Neural cell (in vitro differentiated cells): ENCODE data around the gene CD8B2. TPM values are rescaled to one million over a fixed set of nuclear protein-coding genes. Genes with fewer than 3 reads are reported as not detected.
A peak's percentile ranks its signal among the peaks of the same experiment; 100 is the strongest.

Experiments
- H2AFZ ChIP-seq: fragments of 200-600, 300-800 bp; sonication (generic), shearing (Covaris generic); 2 replicates; pipeline ENCODE4 v1.6.0; 2014; ENCODE audit warnings: low read depth, mild to moderate bottlenecking, antibody characterized with exemption, low read length, moderate library complexity
- H3F3A ChIP-seq: fragments of 200-600 bp; shearing (Covaris generic); 2 replicates; pipeline ENCODE4 v1.6.1; 2016; ENCODE audit warnings: mild to moderate bottlenecking, moderate library complexity, mixed read lengths, antibody characterized with exemption, low read length; ENCODE audit not compliant: insufficient read depth, poor library complexity, severe bottlenecking
- H3K27ac ChIP-seq: fragments of 200-600, 300-800 bp; sonication (generic), shearing (Covaris generic); 2 replicates; pipeline ENCODE4 v1.5.1; 2014; ENCODE audit warnings: mild to moderate bottlenecking, low read length, moderate library complexity
- H3K27me3 ChIP-seq: fragments of 300-800, 200-600 bp; sonication (generic), shearing (Covaris generic); 2 replicates; pipeline ENCODE4 v1.6.0; 2014; ENCODE audit warnings: mild to moderate bottlenecking, low read depth, low read length, moderate library complexity; ENCODE audit not compliant: insufficient read depth
- H3K36me3 ChIP-seq: fragments of 300-800, 200-600 bp; sonication (generic), shearing (Covaris generic); 2 replicates; pipeline ENCODE4 v1.5.1; 2014; ENCODE audit warnings: mild to moderate bottlenecking, antibody characterized with exemption, low read length, moderate library complexity; ENCODE audit not compliant: insufficient read depth
- H3K4me2 ChIP-seq: fragments of 300-800, 200-600 bp; sonication (generic), shearing (Covaris generic); 2 replicates; pipeline ENCODE4 v1.6.0; 2014; ENCODE audit warnings: mild to moderate bottlenecking, low read length
- H3K4me3 ChIP-seq: fragments of 300-800, 200-600 bp; sonication (generic), shearing (Covaris generic); 2 replicates; pipeline ENCODE4 v1.5.1; 2014; ENCODE audit warnings: mild to moderate bottlenecking, low read length, moderate library complexity
- H3K79me2 ChIP-seq: fragments of 200-600 bp; shearing (Covaris generic); replicated peaks from 2 replicates; pipeline ENCODE4 v1.6.0; 2014; ENCODE audit warnings: mild to moderate bottlenecking, low read length, moderate library complexity; ENCODE audit not compliant: insufficient read depth
- H3K9ac ChIP-seq: fragments of 300-800, 200-600 bp; sonication (generic), shearing (Covaris generic); 2 replicates; pipeline ENCODE4 v1.6.1; 2016; ENCODE audit warnings: mild to moderate bottlenecking, low read length, mixed read lengths
- H3K9me2 ChIP-seq: fragments of 200-600 bp; shearing (Covaris generic); 2 replicates; pipeline ENCODE4 v1.6.1; 2016; ENCODE audit warnings: mild to moderate bottlenecking, low read length, mixed read lengths; ENCODE audit not compliant: insufficient read depth
- H3K9me3 ChIP-seq: fragments of 200-600, 300-800 bp; sonication (generic), shearing (Covaris generic); 2 replicates; pipeline ENCODE4 v1.6.1; 2016; ENCODE audit warnings: mild to moderate bottlenecking, mixed run types, low read length, moderate library complexity, mixed read lengths
- H4K20me1 ChIP-seq: fragments of 200-600 bp; shearing (Covaris generic); 2 replicates; pipeline ENCODE4 v1.6.1; 2016; ENCODE audit warnings: mild to moderate bottlenecking, mixed run types; ENCODE audit not compliant: insufficient read depth
- EP300 ChIP-seq: fragments of 450-650 bp; conservative IDR thresholded peaks from 2 replicates; pipeline ENCODE4 v1.6.1; 2014; ENCODE audit warnings: antibody characterized with exemption, mild to moderate bottlenecking, moderate library complexity; ENCODE audit not compliant: poor library complexity, severe bottlenecking
- EZH2 ChIP-seq: fragments of 200-600, 300-800 bp; shearing (Covaris generic), sonication (generic); IDR thresholded peaks from 2 replicates; pipeline ENCODE4 v1.6.1; 2014; ENCODE audit warnings: antibody characterized with exemption, low read length, borderline replicate concordance, mild to moderate bottlenecking; ENCODE audit not compliant: insufficient read depth, poor library complexity, severe bottlenecking
- MXI1 ChIP-seq: fragments of 450-650 bp; conservative IDR thresholded peaks from 2 replicates; pipeline ENCODE4 v1.6.1; 2014; ENCODE audit warnings: antibody characterized with exemption, mild to moderate bottlenecking; ENCODE audit not compliant: poor library complexity, severe bottlenecking
- POLR2AphosphoS5 ChIP-seq: IDR thresholded peaks from 2 replicates; pipeline ENCODE4 v1.6.1; 2012
- RAD21 ChIP-seq: fragments of 450-650 bp; conservative IDR thresholded peaks from 2 replicates; pipeline ENCODE4 v1.6.1; 2014; ENCODE audit warnings: antibody characterized with exemption, mild to moderate bottlenecking, moderate library complexity
- REST ChIP-seq: IDR thresholded peaks from 2 replicates; pipeline ENCODE4 v1.6.1; 2012; ENCODE audit warnings: borderline replicate concordance
- SMC3 ChIP-seq: fragments of 450-650 bp; conservative IDR thresholded peaks from 2 replicates; pipeline ENCODE4 v1.6.1; 2014; ENCODE audit warnings: antibody characterized with exemption, mild to moderate bottlenecking, moderate library complexity; ENCODE audit not compliant: poor library complexity
- TAF1 ChIP-seq: IDR thresholded peaks from 2 replicates; pipeline ENCODE4 v1.6.1; 2012; ENCODE audit warnings: low read depth
- polyA plus RNA-seq: library from polyadenylated mRNA; depleted of rRNA; stranded (reverse); fragments of >200 nt; gene quantifications from 2 replicates; pipeline ENCODE4 v1.2.3, GENCODE V29; 2014
- TF ChIP-seq, protein P1 (sequence below): fragments of 450-650 bp; IDR thresholded peaks from 2 replicates; pipeline ENCODE4 v1.5.1; 2014; ENCODE audit warnings: antibody characterized with exemption, mild to moderate bottlenecking, moderate library complexity; ENCODE audit not compliant: poor library complexity, severe bottlenecking

CD8B2 gene
- polyA plus RNA-seq, 1 donor from 2014 or later, result not detected

DNA sequence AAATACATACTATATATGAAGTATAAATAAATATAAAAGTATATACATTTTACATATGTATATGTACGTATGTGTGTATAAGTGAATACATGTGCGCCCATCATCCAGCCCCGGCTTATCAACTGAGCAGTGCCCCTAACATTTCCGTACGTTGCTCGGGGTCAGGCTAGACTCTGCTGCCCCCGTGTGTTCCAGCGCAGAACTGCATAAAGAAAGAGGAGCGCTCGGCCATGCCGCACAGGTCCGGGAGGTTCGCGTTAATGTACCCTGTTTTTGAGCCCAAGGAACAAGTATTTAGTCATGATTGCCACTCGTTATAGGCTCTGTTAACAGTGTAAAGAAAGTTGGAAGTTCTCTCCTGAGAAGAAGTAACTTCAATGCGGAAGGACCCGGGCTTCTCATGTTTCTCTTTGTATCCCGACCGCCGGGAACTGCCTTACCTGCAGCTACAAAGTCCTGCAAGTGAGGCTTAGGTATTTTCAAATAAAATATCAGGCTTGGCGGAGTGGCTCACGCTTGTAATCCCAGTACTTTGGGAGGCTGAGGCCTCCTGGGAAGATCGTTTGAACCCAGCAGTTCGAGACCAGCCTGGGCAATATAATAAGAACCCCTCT lies 55.7 kb downstream of the CD8B2 start:
- Histone ChIP-seq H3K9me2 (no peaks in the 10 kb centered on the region), H3K27me3 (no peaks in the 10 kb centered on the region), H3K9me3 (no peaks in the 10 kb centered on the region), H2AFZ (no peak overlapping the region), H3K36me3 (no peaks in the 10 kb centered on the region), H3K79me2 (no peaks in the 10 kb centered on the region), H3K27ac (no peak overlapping the region), H4K20me1 (no peaks in the 10 kb centered on the region), H3K9ac (no peak overlapping the region), H3K4me3 (no peak overlapping the region), H3F3A (no peaks in the 10 kb centered on the region), H3K4me2 (no peak overlapping the region)
- TF ChIP-seq MXI1 (peak; percentile 18), TAF1 (no peak), RAD21 (peak; percentile 93), SMC3 (peak; percentile 92)
- TF ChIP-seq, protein P1, sequence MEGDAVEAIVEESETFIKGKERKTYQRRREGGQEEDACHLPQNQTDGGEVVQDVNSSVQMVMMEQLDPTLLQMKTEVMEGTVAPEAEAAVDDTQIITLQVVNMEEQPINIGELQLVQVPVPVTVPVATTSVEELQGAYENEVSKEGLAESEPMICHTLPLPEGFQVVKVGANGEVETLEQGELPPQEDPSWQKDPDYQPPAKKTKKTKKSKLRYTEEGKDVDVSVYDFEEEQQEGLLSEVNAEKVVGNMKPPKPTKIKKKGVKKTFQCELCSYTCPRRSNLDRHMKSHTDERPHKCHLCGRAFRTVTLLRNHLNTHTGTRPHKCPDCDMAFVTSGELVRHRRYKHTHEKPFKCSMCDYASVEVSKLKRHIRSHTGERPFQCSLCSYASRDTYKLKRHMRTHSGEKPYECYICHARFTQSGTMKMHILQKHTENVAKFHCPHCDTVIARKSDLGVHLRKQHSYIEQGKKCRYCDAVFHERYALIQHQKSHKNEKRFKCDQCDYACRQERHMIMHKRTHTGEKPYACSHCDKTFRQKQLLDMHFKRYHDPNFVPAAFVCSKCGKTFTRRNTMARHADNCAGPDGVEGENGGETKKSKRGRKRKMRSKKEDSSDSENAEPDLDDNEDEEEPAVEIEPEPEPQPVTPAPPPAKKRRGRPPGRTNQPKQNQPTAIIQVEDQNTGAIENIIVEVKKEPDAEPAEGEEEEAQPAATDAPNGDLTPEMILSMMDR, result peak; percentile 88

- Histone ChIP-seq H3K9me3 (no peaks in the 10 kb centered on the region), H3K79me2 (no peaks in the 10 kb centered on the region), H3K9ac (no peak overlapping the region), H2AFZ (no peak overlapping the region), H3K27ac (no peak overlapping the region), H4K20me1 (no peaks in the 10 kb centered on the region), H3K27me3 (no peaks in the 10 kb centered on the region), H3K4me2 (no peak overlapping the region), H3F3A (no peaks in the 10 kb centered on the region), H3K4me3 (no peak overlapping the region), H3K9me2 (no peaks in the 10 kb centered on the region), H3K36me3 (no peaks in the 10 kb centered on the region)
- TF ChIP-seq EP300, result no peak
- TF ChIP-seq RAD21, result no peak
- TF ChIP-seq TAF1, result no peak
- TF ChIP-seq REST, result no peak
- TF ChIP-seq MXI1, result no peak
- TF ChIP-seq, protein P1, result no peak
- TF ChIP-seq SMC3, result no peak
- no peak for TF ChIP-seq EZH2
- no peak for TF ChIP-seq POLR2AphosphoS5
These were observed 57.8 kb downstream of the CD8B2 start for GRCh38 chr2:106545007-106545406.
